Nephron (organoid): Measurements from ENCODE around the gene XYLB.

Source experiments
- H3K27ac Mint-ChIP-seq, 3 experiments: 2 replicates each; pipeline ENCODE4 v1.8.0; 2020; ENCODE audit warnings: mixed read lengths in 3 of 3, mild to moderate bottlenecking in 2 of 3, moderate library complexity in 1 of 3
- H3K27me3 Mint-ChIP-seq: 2 replicates; pipeline ENCODE4 v1.8.0; 2021; ENCODE audit warnings: low read depth, mild to moderate bottlenecking, moderate library complexity, mixed read lengths
- H3K36me3 Mint-ChIP-seq: 2 replicates; pipeline ENCODE4 v1.8.0; 2020; ENCODE audit warnings: low read depth, mixed read lengths
- H3K4me1 Mint-ChIP-seq: 2 replicates; pipeline ENCODE4 v1.8.0; 2020; ENCODE audit warnings: mixed read lengths
- H3K4me3 Mint-ChIP-seq, 3 experiments: 2 replicates each; pipeline ENCODE4 v1.8.0; 2020; ENCODE audit warnings: mild to moderate bottlenecking in 3 of 3, mixed read lengths in 3 of 3, moderate library complexity in 2 of 3
- H3K9me3 Mint-ChIP-seq: 2 replicates; pipeline ENCODE4 v1.8.0; 2020; ENCODE audit warnings: mixed read lengths
- CTCF ChIP-seq, 3 experiments: fragments of 200-600 bp; sonication (generic); IDR thresholded peaks; one replicate each; pipeline ENCODE4 v1.5.0; 2021; ENCODE audit warnings: antibody characterized with exemption in 3 of 3; ENCODE audit not compliant: unreplicated experiment in 3 of 3

Gene XYLB

GRCh38 chr3:38332201-38332600 is 14.4 kb upstream of the XYLB start:
- H3K9me3 Mint-ChIP-seq, result no peaks in the 10 kb centered on the region
- TF ChIP-seq CTCF (IDR thresholded peaks at IDR 0.05; ENCODE audit: unreplicated experiment in 3 of 3), result no peak
- H3K27me3 Mint-ChIP-seq, result no peaks in the 10 kb centered on the region
- no peaks in the 10 kb centered on the region for H3K36me3 Mint-ChIP-seq
- H3K4me1 Mint-ChIP-seq, result no peaks in the 10 kb centered on the region
- H3K27ac Mint-ChIP-seq, result no peak overlapping the region
- H3K4me3 Mint-ChIP-seq, result no peak overlapping the region

GRCh38 chr3:38334142-38335055 is 12.2 kb upstream of the XYLB start:
- Mint-ChIP-seq H3K27ac (no peak overlapping the region), H3K27me3 (no peaks in the 10 kb centered on the region), H3K36me3 (no peaks in the 10 kb centered on the region), H3K4me3 (no peak overlapping the region), H3K4me1 (no peaks in the 10 kb centered on the region), H3K9me3 (no peaks in the 10 kb centered on the region)
- no peak for TF ChIP-seq CTCF (IDR thresholded peaks at IDR 0.05; ENCODE audit: unreplicated experiment in 3 of 3)

- TF ChIP-seq CTCF (IDR thresholded peaks at IDR 0.05; ENCODE audit: unreplicated experiment in 3 of 3), result no peak
- no peaks in the 10 kb centered on the region for H3K4me1 Mint-ChIP-seq
- H3K4me3 Mint-ChIP-seq, result no peak overlapping the region
Observed at GRCh38 chr3:38335263-38335662, 11.3 kb upstream of the XYLB start.

GRCh38 chr3:38337703-38338102 is 8.9 kb upstream of the XYLB start:
- Mint-ChIP-seq H3K4me1 (no peaks in the 10 kb centered on the region), H3K4me3 (no peak overlapping the region), H3K27ac (peak overlapping the region; percentile 39 to 89 (median 55)), H3K9me3 (no peaks in the 10 kb centered on the region), H3K27me3 (no peaks in the 10 kb centered on the region), H3K36me3 (no peaks in the 10 kb centered on the region)
- no peak for TF ChIP-seq CTCF (IDR thresholded peaks at IDR 0.05; ENCODE audit: unreplicated experiment in 3 of 3)

More at GRCh38 chr3:38335263-38335662, 11.3 kb upstream of the XYLB start:
- H3K27ac Mint-ChIP-seq, result no peak overlapping the region
- H3K27me3 Mint-ChIP-seq, result no peaks in the 10 kb centered on the region
- no peaks in the 10 kb centered on the region for H3K36me3 Mint-ChIP-seq
- H3K9me3 Mint-ChIP-seq, result no peaks in the 10 kb centered on the region

- Mint-ChIP-seq H3K27ac (no peak overlapping the region), H3K4me3 (peak overlapping the region in 2 of 3 experiments; percentile 54 to 59), H3K4me1 (no peaks in the 10 kb centered on the region), H3K9me3 (peaks cover 4% of the 10 kb centered on the region), H3K36me3 (no peaks in the 10 kb centered on the region), H3K27me3 (peaks cover 17% of the 10 kb centered on the region)
- no peak for TF ChIP-seq CTCF (IDR thresholded peaks at IDR 0.05; ENCODE audit: unreplicated experiment in 3 of 3)
Observed at GRCh38 chr3:38343797-38344594, 2.6 kb upstream of the XYLB start.
